8988T (cell line): Measurements from ENCODE around the gene ZMYND11.

Experiments
- DNase-seq: peaks from one replicate; pipeline ENCODE4 v3.0.0; 2011

ZMYND11 gene

DNA sequence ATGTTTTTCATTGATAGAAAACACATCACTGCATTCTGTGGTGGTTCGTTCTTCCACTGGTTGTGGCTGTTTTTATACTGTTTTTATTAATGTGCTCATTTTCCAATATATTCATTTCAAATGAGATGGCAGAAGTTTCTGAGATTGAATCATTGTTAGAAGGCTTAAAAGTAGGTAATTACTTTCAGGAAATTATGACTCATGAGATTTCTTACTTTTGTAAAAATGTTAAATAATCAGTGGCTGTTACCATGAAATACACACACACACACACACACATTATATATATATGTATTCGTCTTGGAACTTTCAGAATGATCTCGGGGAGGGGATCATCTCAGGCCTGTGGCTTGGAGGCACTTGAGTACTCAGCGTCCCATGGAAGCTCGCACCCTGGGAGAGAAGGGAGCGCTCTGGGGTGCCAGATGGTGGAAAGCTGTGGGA, 66.1 kb downstream of the ZMYND11 start:
- DNase-seq: no peak

DNA sequence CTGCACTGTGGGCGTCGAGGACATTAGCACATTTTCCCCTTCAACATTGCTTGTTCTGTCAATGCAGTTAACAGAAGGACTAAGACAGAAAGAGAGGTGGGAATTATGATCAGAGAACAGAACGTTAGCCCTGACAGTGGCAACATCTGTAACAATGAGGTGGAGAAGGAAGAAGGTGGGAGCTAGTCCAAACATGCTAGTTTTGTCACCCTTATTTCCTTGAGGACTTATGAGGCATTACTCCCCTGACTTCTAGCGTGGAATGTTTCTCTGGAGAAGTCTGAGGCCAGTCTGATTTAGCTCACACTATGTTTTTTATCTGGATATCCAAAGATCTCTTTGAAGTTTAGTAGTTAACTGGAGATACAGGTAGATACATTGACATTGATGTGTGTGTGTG, 73.4 kb downstream of the ZMYND11 start:
- DNase-seq: no peak

DNA sequence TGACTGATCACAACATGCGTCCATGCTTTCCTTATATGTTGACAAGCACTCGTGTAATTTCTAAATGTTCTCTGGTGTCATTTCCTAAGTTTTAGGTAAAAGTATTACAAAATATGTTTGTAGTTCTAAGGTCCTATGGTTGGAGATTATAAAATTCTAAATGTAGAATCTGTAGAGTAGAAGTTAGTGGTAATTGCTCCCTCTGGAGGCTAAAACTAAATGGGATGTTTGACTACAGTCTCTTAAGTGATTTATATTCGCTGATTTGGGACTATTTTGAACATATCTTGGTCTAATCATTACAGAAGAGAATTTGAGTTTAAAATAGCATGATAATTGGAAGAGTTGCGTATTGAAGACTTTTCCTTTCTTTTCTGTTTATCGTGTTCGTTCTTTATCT, 74.1 kb downstream of the ZMYND11 start:
- no peak for DNase-seq

DNA sequence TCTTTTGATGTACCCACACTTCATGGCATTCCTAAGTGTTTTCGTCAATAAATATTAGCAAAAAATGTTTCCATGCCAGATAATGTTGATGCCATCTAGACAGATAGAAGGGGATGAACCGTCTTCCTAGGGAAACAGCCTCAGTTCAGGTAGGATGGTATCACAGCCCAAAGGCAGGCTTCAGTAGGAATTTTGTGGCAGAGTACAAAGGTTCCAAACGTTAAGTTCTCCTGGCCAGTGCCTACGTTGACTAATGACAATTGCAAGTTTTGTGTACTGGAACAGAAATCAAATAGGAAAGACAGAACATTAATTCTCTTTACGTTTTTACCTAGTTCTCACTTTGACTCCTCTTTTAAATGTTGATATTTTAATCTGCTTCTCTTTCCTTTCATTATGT, 75.0 kb downstream of the ZMYND11 start:
- no peak for DNase-seq

DNA sequence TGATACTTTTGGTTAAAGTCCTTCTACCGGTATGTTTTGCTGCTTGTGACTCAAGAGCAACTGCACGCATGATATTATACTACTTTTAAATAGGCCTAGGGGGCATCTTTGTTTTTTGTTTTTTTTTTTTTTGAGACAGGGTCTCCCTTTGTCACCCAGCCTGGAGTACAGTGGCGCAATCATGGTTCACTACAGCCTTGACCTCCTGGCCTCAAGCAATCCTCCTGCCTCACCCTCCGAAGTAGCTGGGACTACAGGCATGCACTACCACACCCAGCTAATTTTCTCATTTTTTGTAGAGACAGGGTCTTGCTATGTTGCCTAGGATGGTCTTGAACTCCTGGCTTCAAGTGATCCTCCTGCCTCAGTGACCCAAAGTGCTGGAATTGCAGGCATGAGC, 80.2 kb downstream of the ZMYND11 start:
- DNase-seq: no peak

DNA sequence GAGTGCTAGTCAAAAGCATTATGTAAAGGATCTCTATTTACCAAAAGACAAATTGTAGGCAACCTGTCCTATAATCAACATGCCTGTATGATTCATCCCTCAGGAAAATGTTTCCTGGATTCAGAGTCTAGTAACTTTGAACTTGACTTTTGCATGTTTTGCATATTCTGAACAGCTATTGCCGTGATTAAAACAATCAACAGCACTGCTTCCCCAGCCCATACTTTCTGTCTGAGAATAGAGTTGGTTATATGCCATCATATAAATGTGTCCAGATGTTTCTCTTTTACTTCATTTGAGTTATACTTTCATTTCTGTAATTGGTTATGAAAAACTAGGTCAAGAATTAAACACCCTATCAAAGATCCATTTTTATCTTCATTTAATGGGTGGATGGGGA, 83.5 kb downstream of the ZMYND11 start:
- DNase-seq: no peak

DNA sequence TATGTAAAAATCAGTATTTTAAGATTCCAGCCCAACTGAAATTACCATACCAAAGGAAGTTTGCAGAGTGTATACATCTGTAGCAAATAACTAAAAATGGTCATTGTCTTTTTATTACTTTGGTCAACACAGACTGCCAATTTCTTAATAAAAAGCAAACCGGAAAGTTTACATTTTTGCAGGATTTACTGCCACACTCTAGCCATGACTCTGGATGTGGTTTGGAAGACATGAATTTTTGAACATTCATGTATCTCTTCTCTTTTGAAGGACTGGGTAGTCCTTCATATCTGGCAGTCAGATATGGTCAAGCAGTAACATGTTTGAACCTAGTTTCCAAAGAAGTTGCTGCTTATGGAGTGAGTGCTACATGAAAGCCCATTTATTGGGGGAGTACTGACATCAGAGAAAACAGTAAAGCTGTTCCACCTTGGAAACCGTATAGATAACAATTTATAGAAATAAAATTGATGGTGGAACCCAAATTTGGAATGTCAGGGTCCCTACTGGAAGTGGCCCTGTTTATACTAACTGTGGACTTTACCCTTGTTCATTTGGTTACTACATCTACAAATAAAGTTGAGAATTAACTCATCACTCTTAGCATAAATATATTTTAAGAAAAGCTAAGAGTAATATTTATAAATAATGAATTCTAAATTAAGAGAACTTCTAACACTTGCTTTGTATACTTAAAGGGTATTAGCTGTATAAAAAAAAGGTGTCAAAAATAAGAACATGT, 84.6 kb downstream of the ZMYND11 start:
- no peak for DNase-seq

DNA sequence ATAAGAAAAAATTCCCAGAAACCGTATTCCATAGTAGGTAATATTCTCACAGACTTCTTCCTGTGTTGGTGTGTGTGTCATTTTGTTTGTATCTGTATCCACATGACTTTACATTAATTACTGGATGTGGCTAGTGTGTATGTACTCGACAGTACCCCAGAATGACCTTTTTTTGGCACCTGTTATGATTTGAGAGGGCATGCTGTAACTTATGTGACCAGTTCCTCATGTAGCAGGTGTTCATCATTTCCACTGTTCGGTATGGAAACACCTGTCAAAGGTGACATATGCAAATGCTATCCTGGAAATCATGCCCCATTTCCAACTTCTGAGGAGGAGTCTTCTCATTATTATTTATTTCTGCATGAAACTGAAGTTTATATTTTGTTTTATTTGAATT, 89.3 kb downstream of the ZMYND11 start:
- no peak for DNase-seq

DNA sequence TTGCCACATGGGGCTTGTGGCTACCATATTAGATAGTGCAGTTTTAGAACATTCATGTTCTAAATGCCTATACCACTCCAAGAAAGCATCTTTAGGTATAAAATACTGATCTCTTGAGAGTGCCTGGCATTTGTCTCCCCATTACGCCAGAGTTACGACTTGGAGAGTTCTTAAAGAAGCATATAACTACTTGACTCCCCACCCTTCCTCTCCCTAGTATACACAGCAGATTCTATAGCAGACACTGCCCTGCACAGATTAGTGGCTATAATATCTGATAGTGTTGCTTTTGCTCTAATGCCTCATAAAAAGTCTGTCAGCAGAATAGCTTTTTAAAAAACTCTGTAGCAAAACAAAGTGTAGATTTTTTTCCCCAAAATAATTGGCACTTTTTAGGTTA, 90.8 kb downstream of the ZMYND11 start:
- DNase-seq: no peak

DNA sequence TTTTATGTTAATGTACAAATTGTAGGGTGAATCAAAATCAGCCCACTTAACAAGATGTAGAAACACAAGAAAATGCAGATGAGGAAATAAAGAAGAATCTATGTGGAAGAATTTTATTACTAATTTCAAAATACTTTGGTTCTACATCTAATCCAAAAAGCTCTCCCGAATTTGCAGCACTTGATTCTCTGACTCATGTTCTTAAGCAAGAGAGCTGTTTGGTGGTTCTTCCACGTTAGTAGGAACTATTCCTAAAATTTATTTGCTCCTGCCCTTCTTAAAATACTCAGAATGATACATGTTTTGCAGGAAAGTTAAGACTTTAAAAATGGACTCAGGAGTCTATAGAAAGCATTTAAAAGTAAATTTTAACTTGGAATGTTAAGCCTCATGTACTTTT, 91.8 kb downstream of the ZMYND11 start:
- DNase-seq: no peak

DNA sequence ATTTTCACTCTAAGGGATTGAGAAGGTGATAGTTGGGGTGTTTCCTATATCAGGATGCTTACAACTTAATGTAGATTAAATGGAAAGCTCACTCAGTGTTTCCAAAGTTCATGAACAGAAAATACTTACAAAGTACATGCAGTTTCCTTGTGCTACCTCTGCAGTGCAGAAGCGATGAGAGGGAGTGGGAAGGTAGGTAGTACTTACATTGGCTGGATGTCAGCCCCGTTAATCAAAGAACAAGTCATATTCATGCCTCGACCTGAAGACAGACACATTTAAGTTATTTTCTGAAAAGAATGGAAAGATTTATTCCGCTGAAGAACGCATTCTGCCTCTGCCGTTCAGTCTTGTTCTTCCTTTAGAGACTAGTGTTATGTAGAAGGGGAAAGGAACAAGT, 93.1 kb downstream of the ZMYND11 start:
- no peak for DNase-seq

DNA sequence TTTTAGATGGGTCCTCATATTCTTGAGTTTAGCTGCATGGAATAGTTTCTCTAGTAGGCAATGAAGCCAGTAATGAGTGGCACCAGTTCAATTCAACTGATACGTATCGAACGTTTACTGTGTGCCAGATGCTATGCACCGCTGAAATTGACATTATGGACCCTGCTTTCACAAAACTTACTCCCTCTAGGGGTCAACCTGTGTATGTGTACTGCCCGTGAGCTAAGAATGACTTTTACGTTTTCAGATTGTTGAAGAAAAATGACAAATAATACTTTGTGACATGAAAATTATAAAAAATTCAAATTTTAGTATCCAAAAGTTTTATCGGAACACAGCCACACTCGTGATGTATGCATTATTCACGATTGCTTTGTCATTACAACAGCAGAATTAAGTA, 95.5 kb downstream of the ZMYND11 start:
- DNase-seq: no peak

DNA sequence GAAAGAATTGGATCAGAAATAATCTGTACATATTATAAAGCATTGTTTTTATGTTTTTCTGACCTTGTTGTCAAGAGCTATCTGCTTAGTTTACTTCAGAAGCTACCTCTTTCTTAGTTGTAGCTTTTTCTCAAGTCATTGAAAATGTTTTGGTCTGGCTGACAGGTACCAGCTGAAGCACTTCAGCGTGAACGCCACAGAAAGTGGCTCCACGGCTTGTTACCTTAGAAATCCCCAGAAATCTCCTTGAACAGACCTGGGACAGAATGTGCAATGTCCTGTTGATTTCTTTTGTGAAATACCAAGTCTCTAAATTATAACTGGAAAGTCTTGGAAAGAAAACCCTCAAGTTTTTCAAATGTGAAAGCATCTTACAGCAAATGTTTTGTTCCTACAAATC, 96.8 kb downstream of the ZMYND11 start:
- DNase-seq: no peak

DNA sequence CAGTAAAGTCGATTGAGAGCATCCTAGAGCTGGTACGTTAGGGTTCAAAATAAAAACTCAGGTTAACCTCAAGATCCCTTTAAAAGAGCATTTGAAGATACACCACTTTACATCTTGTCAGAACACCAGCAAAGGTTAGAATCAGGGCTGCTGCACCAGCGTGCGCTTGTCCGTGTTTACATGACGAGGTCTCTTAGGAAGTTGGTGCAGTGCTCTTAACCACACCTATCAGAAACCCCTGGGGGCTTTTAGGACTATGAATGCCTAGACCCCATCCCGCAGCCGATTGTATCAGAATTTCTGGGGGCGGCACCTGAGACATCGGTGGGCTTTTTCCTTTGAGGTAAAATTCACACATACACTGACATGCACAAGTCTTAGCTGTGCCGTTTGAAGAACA, 97.6 kb downstream of the ZMYND11 start:
- DNase-seq: no peak

DNA sequence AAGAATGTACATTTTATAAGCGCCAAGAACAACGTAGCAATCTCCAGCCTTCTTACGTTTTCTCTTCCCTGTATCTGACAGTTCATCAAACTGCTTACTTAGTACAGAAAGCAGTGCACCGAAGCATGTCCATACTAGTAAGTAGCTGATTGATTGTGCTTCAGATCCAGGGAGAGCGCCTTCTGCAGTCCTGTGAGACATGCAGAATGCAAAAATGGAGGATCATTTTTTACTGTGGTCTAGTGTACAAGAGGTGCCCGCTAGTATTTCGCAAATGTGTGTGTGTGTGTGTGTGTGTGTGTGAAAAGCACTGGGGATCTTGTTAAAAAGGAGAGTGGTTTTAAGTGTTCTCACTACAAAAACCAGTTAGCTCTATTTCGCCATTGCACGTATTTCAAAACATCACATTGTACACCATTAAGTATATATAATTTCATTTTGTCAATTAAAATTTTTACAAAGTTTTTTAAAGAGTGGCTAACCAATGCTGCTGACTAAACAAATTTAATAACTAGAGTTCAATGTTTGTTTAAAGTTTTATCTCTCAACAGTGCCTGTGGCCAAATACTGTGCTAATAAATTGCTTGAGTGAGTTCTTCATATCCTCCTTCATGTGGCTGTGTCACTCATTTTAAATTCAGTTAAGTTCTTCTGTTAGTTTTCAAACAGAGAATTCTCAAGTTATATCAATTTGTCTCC, 99.6 kb downstream of the ZMYND11 start:
- DNase-seq: no peak

DNA sequence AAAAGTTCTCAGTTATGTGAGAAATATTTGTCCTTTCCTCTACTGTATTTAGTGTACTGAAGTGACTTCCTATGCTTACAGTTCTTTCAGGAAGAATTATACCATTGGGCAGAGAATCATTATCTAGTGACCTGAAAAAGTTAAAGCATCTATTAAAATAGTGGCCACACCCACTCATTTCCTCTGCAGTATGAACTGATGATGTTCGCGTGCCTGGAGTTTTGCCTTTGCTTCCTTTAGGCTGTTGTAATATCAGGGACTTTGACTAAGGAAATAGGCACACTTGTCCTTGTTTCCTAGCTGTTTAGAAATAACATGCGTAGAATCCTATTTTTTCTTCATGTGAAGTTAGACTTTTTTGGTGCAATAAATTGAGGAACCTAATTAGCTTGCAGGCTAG, 100.7 kb downstream of the ZMYND11 start:
- DNase-seq: no peak

DNA sequence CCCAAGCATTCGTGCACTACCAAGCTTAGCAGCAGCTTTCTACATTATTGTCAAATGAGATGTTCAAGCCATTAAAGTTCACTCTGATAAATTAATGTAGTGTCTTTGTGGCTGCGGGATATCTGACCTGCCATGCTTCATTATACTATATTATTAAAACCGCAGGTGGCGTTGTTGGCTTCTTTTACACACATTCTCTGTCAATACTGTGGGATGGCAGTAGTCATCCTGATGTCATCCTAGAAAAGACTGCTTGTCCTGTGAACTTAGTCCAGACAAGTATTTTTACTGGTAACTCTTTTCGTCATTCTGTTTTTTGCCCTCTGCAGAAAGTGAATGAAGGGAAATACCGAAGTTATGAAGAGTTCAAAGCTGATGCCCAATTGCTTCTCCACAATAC, 103.9 kb downstream of the ZMYND11 start:
- DNase-seq: no peak

DNA sequence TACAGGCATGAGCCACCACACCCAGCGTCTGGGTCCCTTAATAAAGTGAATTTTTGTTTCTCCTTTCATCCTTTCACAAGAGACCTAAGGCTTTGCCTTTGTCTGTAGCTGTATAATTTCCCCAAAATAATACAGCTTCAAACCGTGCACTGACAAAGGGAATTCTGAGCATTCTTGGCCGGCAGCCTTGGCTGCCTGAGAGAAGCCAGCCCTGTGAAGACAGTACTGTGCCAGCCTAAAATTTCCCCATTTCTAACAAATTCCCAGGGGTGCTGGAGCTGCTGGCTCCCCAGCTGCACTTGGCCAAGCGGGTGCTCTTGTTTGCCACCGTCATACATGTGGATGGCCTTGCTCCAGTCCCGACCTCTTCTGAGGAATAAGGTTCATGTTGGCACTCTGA, 106.2 kb downstream of the ZMYND11 start:
- no peak for DNase-seq

DNA sequence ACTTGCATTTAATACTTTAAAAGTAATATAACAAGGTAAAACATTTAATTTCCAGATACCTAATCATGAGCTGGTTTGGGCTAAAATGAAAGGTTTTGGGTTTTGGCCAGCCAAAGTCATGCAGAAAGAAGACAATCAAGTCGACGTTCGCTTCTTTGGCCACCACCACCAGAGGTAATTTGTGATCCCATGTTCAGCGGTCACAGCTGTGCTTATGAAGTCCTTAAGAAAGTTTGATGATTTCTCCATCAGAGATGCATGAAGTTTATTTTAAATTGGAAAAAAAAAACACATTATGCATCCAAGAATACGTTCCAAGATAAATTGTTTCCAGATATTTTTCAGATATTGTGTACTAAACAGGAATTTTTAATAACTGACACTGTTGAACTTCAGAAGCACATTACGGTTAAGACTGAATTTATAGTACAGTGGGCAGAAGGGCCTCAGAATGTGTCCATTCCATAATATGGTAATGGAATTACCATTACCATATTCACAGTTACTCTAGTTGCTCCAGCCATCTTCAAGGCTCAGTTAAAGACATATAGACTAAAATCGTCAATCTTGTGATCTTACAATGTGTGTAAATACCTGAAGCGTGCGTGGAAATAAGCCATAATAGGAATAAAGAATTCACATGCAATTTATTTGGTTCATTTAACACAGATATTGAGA, 106.8 kb downstream of the ZMYND11 start:
- DNase-seq: no peak

DNA sequence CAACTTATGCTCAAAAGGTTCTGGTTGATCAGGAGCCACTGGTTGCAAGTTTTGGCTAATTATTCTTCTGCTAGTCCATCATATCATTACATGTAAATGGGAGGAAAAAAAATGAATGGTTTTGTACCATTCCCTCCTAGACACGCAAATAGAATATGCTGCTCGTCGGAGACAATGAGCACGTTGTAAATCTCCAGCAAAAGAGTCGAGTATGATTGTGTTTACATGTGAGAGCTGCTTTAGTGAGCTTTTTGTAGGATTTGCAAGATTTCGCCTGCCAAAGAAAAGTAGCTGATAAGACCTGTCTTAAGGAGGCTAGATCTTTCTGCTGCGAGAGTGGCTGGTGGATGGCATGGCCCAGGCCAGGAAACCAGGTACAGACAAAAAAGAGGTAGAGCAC, 109.0 kb downstream of the ZMYND11 start:
- DNase-seq: no peak

DNA sequence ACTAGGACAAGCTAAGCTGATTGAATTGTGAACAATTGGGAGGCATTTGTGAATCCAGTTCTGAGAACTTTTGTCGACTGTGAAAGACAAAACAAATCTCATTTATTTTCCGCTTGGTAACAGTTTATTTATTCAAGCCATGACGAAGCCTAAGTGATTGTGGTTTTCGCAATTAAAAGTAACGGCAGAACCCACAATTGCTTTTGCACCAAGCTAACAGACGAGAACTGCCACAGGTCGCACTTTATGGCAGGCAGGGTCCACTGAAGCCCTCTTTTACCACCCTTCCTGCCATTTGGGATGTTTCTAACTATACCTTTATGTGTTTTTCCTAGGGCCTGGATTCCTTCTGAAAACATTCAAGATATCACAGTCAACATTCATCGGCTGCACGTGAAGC, 111.2 kb downstream of the ZMYND11 start:
- no peak for DNase-seq

DNA sequence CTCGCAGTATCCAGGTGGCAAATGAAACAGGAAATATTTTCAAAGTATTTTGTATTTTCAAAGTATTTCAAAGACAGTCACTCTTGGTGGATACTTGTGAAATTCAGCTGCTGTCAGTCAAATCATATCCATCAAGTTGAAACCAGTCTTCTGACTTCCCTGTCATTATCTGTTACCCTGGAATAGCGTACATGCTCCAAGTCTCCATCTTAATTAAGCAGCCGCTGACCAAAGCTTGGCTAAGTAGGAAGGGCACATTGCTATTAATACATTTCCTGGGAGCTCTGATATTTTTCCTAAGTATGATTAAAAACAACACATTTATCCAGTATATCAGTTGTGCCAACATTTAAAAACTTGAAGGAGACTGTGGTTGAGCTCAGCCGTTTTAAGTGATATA, 112.2 kb downstream of the ZMYND11 start:
- DNase-seq: no peak

DNA sequence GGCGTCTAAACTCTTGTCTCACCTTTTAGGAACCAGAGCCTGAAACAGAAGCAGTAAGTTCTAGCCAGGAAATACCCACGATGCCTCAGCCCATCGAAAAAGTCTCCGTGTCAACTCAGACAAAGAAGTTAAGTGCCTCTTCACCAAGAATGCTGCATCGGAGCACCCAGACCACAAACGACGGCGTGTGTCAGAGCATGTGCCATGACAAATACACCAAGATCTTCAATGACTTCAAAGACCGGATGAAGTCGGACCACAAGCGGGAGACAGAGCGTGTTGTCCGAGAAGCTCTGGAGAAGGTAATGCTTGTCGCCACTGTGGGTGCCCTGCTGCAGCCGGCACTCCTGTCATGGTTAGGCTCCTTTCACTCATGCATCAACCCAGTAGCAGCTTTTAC, 113.1 kb downstream of the ZMYND11 start:
- DNase-seq: no peak

DNA sequence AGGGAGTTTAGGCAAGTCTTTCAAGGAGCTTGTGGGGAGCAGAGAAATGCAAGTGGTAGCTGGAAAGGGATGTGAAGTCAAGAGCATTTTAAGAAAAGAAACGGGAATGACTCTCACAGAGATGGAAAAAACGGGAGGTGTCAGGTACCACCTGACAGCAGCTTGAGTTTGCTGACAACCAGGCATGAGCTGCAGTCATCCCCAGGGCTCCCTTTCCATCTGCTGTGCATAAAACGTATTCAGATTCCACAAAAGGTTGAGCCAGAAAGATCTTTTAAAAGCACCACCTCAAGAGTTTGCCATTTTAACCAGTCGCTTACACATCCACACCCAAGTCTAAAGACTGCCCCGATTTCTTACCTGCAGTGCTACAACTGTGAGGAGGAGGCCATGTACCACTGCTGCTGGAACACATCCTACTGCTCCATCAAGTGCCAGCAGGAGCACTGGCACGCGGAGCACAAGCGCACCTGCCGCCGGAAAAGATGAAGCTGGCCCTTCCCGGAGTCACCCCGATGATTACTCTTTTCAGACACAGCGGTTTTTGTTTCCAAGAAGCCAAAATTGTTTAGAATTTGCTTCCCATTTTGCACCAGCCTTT, 116.8 kb downstream of the ZMYND11 start:
- DNase-seq: no peak
